Embryonic facial prominence (tissue), 1 donor: ENCODE data around the gene JAG2.

ENCODE experiments used
- DNase-seq: peaks from one replicate; pipeline ENCODE4 v3.0.0-alpha.2; 2016; ENCODE audit errors: extremely low spot score

Gene JAG2

GRCh38 chr14:105203701-105204100 lies 35.1 kb upstream of the JAG2 start:
- no peak for DNase-seq

DNA sequence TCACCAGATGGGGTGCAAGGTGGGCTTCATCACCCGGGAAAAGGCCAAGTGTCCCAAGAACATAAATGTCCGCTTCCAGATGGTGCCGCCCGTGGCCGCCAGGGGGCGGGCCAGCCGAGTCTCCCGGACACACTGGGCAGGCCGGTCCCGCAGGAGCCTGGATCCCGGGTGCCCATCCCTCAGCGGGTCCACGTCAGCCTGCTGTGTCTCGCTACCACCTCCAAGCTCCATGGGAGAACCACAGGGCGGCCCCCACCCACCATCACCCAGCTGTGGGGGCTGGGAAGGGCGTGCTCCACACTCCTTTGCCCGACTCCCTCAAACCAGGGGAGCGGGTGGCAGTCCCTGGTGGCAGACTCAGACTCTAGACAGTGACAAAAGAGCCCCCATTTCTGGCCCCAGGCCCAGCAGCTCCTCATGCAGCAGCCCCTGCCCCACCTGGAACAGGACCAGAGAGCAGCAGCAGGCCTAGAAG lies 34.5 kb upstream of the JAG2 start:
- DNase-seq, result no peak

DNA sequence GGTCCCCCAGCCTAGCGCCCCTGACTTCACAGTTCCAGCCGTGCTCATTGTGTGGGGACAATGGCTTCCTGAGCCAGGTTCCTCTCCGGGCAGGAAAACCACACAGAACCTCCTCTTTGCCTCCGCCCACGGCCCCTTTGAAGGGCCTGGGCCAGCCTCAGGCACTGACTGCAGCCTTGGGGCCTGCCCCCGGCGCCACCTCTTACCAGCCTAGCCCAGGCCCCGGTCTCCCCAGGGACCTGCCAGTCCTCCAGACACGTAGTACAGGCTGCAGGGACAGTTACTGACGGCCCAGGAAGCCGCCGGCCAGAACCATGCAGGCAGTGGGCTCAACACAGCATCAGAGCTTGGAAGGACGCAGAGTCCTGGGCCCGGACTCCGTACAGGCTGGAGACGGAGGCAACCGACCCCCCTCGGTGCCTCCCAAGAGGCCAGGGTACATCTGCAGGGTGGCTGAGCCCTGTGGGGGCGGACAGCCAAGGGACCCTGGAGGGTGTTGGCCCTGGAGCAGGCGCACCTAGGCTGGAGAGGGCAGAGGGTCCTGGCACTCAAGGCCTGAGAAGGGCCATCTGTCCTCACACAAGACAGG lies 33.4 kb upstream of the JAG2 start:
- no peak for DNase-seq

DNA sequence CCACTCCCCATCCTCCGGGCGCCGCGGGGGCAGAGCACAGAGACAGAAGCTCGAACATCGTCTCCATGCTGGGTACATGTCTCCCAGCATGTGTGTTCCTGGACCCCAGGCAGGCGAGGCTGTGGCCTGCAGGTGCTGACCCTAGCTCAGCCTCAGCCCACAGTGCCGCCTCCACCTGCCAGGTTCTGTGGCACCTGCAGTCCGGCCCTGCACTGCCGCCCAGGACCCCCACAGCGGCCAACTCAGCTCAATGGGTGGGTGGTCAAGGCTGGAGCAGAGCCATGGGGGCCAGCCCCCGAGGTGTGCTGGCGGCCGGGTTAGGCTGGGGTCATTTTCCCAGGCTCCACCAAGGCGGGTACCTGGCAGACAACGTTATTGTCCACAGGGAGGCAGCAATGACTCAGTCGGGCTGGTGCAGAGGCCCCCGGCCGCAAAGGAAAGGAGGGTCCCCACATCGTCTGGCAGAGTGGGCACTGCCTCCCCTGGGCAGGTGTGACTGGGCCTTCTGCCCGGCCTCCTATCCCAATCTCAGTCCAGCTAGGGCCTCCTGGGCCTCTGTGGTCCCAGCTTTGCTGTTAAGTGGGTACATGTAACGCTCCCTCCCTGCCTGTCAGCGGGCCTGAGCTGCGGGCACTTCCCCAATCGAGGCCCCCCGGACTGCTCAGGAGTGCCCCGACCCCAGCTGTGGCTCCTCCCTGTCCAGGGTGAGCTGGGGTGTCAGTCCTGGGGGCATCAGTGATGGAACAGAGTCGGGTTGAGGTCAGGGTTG lies 32.8 kb upstream of the JAG2 start:
- DNase-seq, result no peak

- DNase-seq, result no peak
Measured at GRCh38 chr14:105200641-105201040, 32.1 kb upstream of the JAG2 start.

DNA sequence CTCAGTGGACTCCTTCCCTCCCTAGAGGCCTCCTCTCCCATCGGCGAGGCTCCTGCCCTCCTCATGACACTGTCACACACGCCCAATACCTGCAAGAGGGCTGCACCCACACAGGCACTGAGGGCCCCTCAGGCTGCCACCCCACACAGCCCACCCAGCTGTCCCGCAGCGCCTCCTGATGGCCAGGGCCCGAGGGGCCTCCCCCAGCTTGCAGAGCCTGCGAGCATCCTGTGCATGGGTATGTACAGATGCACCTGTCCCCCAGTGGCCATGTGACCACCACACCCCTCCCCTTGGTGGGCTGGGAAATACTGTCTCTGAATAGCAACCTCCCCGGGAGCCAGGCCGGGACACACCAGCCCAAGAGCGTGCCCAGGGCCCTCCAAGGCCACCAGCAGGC lies 31.5 kb upstream of the JAG2 start:
- DNase-seq, result no peak

DNA sequence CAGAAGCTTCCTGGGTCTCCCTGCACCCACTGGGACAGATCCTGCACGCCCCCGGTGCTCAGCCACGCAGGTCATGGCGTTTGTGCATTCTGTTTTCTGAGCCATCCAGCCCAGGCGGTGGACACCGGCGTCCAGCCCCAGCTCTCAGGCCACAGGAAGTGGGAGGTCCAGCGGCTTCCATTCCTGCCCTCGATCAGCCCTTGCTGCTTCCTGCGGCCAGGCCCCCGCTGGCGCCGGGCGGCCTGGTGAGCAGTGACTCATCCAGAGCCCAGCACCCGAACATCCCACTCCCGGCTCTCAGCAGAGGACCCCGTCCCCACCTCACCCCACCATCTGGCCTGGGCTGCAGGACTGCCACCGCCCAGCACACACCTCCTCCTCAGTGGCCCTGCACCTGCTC lies 30.5 kb upstream of the JAG2 start:
- no peak for DNase-seq

DNA sequence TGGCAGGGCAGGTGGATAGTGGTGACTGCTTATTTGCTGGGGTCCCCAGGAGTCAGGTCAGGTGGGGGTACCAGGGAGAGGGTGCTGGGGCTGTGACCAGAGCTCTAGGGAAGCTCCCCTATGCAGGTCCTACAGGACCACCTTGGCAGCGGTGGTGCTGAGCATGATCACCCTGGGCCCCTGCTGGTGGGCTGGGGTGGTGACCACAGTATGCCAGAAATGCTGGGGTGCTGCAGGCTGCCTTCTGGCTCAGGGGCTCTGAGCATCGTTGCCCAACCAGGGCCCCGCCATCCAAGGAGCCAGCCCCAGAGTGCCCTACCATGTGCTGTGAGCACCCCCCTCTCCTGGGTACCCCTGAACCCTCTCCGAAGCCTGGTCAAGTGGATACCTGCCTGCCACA lies 30.0 kb upstream of the JAG2 start:
- no peak for DNase-seq

GRCh38 chr14:105197211-105197641 lies 28.6 kb upstream of the JAG2 start:
- DNase-seq, result no peak

DNA sequence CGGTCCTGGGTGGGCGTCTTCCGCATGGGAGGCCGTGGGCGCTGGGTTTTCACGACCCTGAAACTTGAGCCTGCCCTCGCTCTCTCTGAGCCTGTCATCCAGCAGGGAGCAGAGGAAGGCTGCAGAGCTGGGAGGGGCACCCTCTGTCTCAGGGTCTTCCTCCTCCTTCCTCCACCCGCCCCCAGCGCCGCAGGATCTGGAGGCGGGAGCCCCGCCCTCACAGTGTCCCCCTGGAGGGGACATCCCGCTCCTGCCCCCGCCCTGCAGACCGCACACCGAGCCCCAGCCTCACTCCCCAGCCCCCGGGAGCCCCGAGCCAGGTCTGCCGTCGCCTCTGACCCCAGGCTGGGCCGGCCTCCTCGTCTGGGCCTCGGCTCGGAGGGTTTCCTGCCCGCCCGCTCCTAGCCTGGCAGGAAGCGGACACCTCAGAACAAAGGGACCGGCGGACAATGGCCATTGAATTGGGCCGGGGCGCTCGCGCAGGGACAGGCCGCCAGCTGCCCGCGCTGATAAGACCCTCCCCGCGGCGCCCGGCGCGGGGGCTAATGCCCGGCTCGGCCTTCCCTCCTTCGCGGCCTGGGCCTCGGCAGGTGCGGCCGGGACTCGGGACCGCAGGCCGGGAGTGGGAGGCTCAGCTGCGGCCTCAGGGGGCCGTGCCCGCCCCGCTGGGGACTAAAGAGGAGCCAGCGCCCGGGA lies 27.8 kb upstream of the JAG2 start:
- no peak for DNase-seq

DNA sequence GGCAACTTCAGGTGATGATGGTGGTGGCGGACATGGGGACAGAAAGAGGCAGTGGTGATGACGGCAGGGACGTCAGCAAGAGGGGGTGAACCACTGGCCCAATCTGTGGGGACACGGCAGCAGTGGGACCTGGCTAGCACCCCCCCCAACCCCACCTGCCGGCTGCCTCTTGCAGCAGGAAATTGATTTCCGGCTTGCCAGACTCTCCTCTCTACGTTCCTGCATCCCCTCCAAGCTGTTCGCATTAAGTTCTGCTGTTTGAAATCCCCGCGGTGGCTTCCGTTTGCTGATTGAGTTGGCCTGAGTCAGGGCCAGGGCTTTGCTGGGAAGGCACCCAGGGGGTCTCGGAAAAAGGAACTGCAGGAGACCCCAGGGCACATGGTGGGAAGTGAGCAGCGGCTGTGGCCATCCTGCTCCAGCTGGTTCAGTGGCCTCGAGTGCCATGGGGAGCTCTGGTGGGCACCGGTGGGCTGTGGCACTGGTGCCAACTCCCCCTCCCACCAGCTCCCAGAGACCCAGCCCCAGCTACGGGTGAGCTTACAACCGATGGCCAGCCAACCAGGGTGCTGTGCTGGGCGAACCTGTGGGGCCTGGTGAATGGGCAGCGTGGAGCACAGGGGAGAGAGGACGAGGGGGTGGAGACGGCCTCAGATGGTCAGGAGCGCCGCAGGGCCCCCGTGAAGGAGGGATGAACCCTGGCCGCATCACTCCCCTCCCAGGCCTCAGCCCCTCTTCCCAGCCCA lies 27.1 kb upstream of the JAG2 start:
- DNase-seq, result no peak

DNA sequence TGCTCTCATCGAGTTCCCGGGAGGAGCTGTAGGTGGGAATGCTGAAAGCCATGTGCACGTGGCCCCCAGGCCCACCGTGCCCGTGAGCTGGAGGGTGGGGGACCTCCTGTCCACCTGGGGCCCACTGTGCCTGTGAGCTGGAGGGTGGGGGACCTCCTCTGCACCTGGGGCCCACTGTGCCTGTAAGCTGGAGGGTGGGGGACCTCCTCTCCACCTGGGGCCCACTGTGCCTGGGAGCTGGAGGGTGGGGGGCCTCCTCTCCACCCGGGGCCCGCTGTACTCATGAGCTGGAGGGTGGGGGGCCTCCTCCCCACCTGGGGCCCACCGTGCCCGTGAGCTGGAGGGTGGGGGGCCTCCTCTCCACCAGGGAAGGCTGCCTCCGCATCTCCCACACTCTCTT lies 26.5 kb upstream of the JAG2 start:
- DNase-seq, result no peak

DNA sequence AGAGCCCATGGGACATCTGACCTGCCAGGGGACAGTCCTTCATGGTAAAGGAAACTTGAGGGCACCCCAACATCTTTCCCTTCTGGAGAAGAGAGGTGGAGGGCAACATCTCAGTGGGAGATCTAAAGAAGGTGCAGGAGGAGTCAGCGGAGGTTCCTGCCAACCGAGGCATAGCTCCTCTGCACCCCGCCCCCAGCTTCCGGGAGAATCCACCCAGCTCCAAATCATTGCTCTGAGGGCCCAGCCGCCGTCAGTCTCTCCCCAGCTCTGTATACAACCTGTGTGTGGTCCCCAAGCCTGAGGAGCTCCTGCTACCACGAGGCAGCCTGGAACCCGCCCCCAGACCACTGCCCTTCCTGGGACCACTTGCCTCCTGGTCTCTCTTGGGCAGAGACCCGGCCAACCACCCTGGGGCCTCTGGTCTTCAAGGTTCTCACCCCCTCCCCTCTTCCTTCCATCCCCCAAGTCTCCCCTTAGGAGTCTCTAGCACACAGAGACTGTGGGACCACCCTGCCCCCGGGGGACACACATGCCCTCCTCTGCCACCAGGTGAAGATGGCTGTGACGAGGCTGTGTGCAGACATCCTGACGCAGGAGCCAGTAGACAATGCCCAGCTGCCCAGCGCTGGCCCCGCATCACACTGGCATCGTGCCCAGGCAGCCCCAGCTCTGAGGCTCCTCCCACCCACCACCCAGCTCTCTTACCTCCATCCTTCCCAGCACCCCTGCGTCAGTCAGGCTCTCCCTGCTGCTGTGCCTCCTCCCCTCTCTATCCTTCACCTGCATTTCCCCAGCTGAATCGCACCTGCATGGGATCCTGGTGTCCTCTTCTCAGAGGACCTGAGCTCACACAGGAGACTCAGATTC lies 25.6 kb upstream of the JAG2 start:
- no peak for DNase-seq

- DNase-seq, result no peak
Measured at GRCh38 chr14:105192866-105193731, 24.5 kb upstream of the JAG2 start.

DNA sequence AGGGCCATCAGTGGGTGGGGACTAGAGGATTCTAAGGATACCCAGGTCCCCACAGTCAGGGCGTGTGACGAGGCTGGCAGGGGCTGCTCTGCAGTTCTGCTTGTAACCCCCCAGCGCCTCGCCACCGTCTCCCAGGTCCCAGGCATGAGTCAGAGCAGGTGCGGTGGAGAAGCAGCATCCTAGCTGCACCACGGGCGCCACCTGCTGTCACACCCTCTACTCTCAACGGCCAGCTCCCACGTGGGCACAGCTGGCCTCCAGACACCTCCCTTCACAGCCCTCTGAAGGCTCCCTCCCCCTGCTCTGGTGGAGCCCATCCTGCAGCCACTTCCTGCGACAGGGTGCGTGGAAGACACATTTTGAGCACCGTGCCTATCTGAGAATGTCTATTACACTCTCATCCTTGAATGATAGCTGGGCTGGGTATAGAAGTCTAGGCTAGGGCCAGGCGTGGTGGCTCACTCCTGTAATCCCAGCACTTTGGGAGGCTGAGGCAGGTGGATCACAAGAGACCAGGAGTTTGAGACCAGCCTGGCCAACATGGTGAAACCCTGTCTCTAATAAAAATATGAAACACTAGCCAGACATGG lies 19.5 kb upstream of the JAG2 start:
- DNase-seq, result no peak

GRCh38 chr14:105187116-105187515 lies 18.5 kb upstream of the JAG2 start:
- no peak for DNase-seq

GRCh38 chr14:105185973-105186372 lies 17.4 kb upstream of the JAG2 start:
- DNase-seq, result no peak

- DNase-seq, result no peak
Measured at GRCh38 chr14:105185001-105185400, 16.4 kb upstream of the JAG2 start.

- DNase-seq, result no peak
Measured at GRCh38 chr14:105184461-105184860, 15.9 kb upstream of the JAG2 start.
